Measurements from ENCODE around the gene GPR160.

Gene GPR160

DNA sequence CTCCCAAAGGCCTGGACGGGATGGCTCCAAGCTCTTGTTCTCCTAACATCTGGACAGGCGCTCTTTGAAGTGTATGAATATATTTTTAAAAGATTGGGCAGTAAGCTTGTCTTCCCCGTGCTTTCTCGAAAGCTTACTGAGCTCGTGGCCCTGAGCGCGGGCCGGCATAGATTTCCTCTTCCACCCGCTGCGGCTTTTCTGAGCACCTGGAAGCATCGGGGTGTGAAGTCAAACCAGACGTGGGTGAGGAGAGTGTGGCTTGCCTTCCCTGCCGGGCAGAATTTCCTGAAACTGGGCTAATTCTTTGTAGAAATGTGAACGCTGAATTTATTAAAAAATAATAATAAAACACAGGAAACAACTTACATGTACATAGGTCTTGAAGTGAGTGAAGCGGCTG is 25.9 kb downstream of the GPR160 start:
- no peaks in the 10 kb centered on the region for H3K27me3 ChIP-seq (ENCODE audit: control insufficient read depth, insufficient read depth, low read length)
- H3K4me2 ChIP-seq (ENCODE audit: low read length): no peak overlapping the region
- no peak overlapping the region for H3K9ac ChIP-seq
- H3K79me2 ChIP-seq: peaks cover 55% of the 10 kb centered on the region
- peaks cover 5% of the 10 kb centered on the region for H3K4me1 ChIP-seq
- TF ChIP-seq, protein P1, sequence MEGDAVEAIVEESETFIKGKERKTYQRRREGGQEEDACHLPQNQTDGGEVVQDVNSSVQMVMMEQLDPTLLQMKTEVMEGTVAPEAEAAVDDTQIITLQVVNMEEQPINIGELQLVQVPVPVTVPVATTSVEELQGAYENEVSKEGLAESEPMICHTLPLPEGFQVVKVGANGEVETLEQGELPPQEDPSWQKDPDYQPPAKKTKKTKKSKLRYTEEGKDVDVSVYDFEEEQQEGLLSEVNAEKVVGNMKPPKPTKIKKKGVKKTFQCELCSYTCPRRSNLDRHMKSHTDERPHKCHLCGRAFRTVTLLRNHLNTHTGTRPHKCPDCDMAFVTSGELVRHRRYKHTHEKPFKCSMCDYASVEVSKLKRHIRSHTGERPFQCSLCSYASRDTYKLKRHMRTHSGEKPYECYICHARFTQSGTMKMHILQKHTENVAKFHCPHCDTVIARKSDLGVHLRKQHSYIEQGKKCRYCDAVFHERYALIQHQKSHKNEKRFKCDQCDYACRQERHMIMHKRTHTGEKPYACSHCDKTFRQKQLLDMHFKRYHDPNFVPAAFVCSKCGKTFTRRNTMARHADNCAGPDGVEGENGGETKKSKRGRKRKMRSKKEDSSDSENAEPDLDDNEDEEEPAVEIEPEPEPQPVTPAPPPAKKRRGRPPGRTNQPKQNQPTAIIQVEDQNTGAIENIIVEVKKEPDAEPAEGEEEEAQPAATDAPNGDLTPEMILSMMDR (IDR thresholded peaks at IDR 0.05): no peak
- no peak overlapping the region for H2AFZ ChIP-seq
- H3K36me3 ChIP-seq (ENCODE audit: control insufficient read depth, insufficient read depth, low read length): no peaks in the 10 kb centered on the region
- no peak overlapping the region for H3K4me3 ChIP-seq (ENCODE audit: low read depth, low read length)
- H3K9me3 ChIP-seq (ENCODE audit: control insufficient read depth, low read length): no peaks in the 10 kb centered on the region
- no peak overlapping the region for H3K27ac ChIP-seq

DNA sequence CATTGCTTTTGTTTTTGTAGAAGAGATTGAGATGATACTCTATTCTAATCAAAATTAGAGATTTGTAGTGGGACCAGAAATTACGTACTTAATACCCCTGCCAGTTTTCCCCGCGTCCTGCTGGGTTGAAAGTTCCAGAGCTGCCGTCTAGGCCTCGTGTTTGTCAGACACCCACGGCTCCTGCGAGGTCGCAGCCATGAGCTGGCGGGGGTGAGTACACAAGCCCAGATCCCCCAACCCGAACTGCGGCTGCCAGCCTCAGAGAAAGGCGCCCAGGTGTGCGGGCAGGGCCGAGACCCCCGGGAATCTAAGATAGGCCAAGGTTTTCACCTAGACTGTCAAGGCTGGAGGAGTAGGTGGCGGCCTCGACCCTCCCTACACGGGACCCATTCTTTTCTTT is 26.3 kb downstream of the GPR160 start:
- Histone ChIP-seq H3K36me3 (ENCODE audit: control insufficient read depth, insufficient read depth, low read length) (no peaks in the 10 kb centered on the region), H3K9me3 (ENCODE audit: control insufficient read depth, low read length) (no peaks in the 10 kb centered on the region), H3K27me3 (ENCODE audit: control insufficient read depth, insufficient read depth, low read length) (no peaks in the 10 kb centered on the region), H3K79me2 (peaks cover 59% of the 10 kb centered on the region), H3K27ac (no peak overlapping the region), H3K4me1 (peaks cover 4% of the 10 kb centered on the region), H3K4me2 (ENCODE audit: low read length) (no peak overlapping the region), H3K9ac (no peak overlapping the region), H3K4me3 (ENCODE audit: low read depth, low read length) (no peak overlapping the region), H2AFZ (no peak overlapping the region)
- TF ChIP-seq, protein P1 (IDR thresholded peaks at IDR 0.05): no peak

DNA sequence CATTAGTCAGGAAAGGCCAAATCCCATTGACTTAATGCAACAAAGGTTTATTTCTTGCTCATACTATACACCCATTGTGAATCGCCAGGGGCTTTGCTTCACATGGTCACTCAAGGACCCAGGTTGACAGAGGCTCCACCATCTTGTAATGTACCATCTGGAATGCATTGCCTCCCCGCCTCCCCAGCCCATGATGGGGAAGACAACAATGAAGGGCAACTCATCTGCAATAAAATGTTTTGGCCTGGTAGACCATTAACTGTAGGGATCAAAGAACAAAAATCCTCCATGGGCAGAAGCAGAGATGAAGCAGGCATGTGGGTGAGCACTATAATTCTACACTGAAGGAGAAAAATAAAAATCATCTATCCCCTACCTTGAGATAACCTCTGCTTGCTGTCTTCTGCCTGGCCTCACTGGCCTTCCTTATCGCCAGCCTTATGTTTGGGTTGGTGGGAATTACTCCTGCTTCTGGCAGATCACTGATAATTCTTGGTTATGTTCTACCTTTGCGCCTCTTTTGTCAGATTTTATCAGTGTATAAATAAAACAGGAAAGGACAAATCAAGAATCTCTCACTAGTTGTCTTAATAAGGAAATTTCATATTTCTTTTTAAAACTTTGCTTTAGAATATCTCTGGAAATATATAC is 37.8 kb downstream of the GPR160 start:
- no peaks in the 10 kb centered on the region for H3K27me3 ChIP-seq (ENCODE audit: control insufficient read depth, insufficient read depth, low read length)
- no peaks in the 10 kb centered on the region for H3K9me3 ChIP-seq (ENCODE audit: control insufficient read depth, low read length)
- H3K4me2 ChIP-seq (ENCODE audit: low read length): peak overlapping the region; percentile 45
- no peak overlapping the region for H3K9ac ChIP-seq
- peaks cover 46% of the 10 kb centered on the region for H3K79me2 ChIP-seq
- H3K27ac ChIP-seq: peak overlapping the region; percentile 66
- no peak overlapping the region for H2AFZ ChIP-seq
- H3K4me3 ChIP-seq (ENCODE audit: low read depth, low read length): no peak overlapping the region
- no peaks in the 10 kb centered on the region for H3K36me3 ChIP-seq (ENCODE audit: control insufficient read depth, insufficient read depth, low read length)
- H3K4me1 ChIP-seq: peaks cover 47% of the 10 kb centered on the region
- TF ChIP-seq, protein P1 (IDR thresholded peaks at IDR 0.05): no peak

DNA sequence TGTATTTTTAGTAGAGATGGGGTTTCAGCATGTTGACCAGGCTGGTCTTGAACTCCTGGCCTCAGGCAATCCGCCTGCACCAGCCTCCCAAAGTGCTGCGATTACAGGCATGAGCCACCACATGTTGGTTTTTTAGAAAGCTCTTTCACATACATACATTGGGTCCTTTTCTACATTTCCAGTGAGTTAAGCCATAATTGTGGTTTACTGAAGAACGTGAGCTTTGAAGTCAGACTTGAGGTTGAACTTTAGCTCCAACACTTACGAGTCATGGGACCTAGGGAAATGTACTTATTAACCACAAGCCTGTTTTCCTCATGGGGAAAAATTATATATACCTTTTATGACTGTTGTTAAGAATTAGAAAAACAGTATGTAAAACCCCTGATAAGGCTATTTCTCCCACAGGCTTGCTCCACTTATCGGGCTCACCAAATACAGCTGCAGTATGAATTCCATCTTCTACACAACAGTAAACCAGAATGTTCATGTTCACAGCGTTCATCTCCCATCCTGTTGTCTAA is 39.0 kb downstream of the GPR160 start:
- Histone ChIP-seq H3K9me3 (ENCODE audit: control insufficient read depth, low read length) (no peaks in the 10 kb centered on the region), H3K79me2 (peaks cover 36% of the 10 kb centered on the region), H3K4me2 (ENCODE audit: low read length) (peak overlapping the region; percentile 22), H3K9ac (no peak overlapping the region), H3K36me3 (ENCODE audit: control insufficient read depth, insufficient read depth, low read length) (no peaks in the 10 kb centered on the region), H3K27ac (peak overlapping the region; percentile 77), H3K27me3 (ENCODE audit: control insufficient read depth, insufficient read depth, low read length) (no peaks in the 10 kb centered on the region), H3K4me1 (peaks cover 47% of the 10 kb centered on the region), H2AFZ (no peak overlapping the region), H3K4me3 (ENCODE audit: low read depth, low read length) (no peak overlapping the region)
- TF ChIP-seq, protein P1 (IDR thresholded peaks at IDR 0.05): no peak

DNA sequence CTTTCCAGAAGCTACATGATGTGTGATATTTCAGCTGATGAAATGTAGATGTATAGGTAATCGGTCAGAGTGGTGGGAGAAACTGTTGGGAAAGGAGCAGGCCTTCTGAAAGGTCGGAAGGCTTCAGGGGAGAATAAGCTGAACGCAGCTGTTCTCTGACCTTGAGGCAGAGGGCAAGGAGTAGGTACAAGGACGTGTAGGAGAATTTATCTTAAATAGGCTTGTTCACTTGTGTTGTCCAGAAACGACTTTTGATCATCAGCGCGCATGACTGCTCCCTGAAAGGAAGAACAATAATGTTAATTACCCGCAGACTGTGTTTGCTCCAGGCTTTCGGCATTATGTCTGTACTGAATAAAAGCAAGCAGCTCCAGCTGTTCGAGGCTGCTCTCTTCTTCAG is 39.6 kb downstream of the GPR160 start:
- H3K9ac ChIP-seq: no peak overlapping the region
- no peaks in the 10 kb centered on the region for H3K9me3 ChIP-seq (ENCODE audit: control insufficient read depth, low read length)
- no peak overlapping the region for H2AFZ ChIP-seq
- peak overlapping the region; percentile 22 for H3K4me2 ChIP-seq (ENCODE audit: low read length)
- no peaks in the 10 kb centered on the region for H3K36me3 ChIP-seq (ENCODE audit: control insufficient read depth, insufficient read depth, low read length)
- H3K79me2 ChIP-seq: peaks cover 33% of the 10 kb centered on the region
- TF ChIP-seq, protein P1 (IDR thresholded peaks at IDR 0.05): no peak
- H3K27me3 ChIP-seq (ENCODE audit: control insufficient read depth, insufficient read depth, low read length): no peaks in the 10 kb centered on the region
- peak overlapping the region; percentile 27 for H3K4me3 ChIP-seq (ENCODE audit: low read depth, low read length)
- peak overlapping the region; percentile 77 for H3K27ac ChIP-seq
- H3K4me1 ChIP-seq: peaks cover 47% of the 10 kb centered on the region

Measured in parathyroid adenoma (tissue), 2 donors.